ENCODE data around the gene WDR43. TPM values are rescaled to one million over a fixed set of nuclear protein-coding genes. Genes with fewer than 3 reads are reported as not detected.

WDR43 gene
- total RNA-seq, 1 experiment from 2014 or later = 112 TPM

DNA sequence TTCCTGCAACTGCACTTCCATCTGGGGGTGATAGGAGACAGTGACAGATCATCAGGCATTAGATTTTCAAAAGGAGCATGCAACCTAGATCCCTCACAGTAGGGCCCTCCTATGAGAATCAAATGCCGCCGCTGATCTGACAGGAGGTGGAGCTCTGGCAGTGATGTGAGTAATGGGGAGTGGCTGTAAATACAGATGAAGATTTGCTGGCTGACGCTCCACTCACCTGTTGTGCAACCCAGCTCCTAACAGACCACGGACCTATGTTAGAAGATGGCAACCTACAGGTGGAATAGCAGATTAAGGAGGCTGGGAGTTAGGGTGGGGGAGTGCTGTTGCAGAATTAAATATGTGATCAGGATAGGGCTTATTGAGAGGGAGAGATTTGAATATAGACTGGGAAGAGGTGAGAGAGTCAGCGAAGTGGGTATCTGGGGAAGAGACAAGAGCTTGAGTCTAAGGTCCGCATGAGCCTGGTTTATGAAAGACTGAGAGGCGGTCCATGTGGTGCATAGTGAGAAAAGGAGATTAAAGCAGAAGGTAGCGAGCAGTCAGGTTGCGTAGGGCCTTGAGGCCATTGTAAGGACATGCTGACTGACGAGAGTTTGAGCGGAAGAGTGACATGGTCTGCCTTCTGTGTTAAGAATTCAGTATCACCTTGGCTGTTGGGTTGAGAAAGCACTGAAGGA, 55.3 kb downstream of the WDR43 start:
- Mint-ChIP-seq H3K4me1 (peaks cover 20% of the 10 kb centered on the region), H3K4me3 (no peak overlapping the region), H3K36me3 (peaks cover 51% of the 10 kb centered on the region), H3K27me3 (ENCODE audit: low read depth) (0 out of 2 replicates have a peak, but pooled peaks cover 2% of the 10 kb centered on the region), H3K27ac (peak overlapping the region; percentile 1; the same call in 1 of the 2 replicates), H3K9me3 (peaks cover 37% of the 10 kb centered on the region)
- ATAC-seq (peak; percentile 38), DNase-seq (ENCODE audit: low spot score) (no peak)
- ChIA-PET POLR2A (no interaction called here), CTCF (no interaction called here)
- TF ChIP-seq EMX1 (CRISPR knock-in tag; IDR thresholded peaks at IDR 0.05) (0 out of 2 replicates have a peak, but pooled peaks have one; percentile 47), TEAD4 (CRISPR knock-in tag; IDR thresholded peaks at IDR 0.05) (no peak), ZNF121 (CRISPR knock-in tag; IDR thresholded peaks at IDR 0.05) (0 out of 2 replicates have a peak, but pooled peaks have one; percentile 13)
- TF ChIP-seq, protein P1, sequence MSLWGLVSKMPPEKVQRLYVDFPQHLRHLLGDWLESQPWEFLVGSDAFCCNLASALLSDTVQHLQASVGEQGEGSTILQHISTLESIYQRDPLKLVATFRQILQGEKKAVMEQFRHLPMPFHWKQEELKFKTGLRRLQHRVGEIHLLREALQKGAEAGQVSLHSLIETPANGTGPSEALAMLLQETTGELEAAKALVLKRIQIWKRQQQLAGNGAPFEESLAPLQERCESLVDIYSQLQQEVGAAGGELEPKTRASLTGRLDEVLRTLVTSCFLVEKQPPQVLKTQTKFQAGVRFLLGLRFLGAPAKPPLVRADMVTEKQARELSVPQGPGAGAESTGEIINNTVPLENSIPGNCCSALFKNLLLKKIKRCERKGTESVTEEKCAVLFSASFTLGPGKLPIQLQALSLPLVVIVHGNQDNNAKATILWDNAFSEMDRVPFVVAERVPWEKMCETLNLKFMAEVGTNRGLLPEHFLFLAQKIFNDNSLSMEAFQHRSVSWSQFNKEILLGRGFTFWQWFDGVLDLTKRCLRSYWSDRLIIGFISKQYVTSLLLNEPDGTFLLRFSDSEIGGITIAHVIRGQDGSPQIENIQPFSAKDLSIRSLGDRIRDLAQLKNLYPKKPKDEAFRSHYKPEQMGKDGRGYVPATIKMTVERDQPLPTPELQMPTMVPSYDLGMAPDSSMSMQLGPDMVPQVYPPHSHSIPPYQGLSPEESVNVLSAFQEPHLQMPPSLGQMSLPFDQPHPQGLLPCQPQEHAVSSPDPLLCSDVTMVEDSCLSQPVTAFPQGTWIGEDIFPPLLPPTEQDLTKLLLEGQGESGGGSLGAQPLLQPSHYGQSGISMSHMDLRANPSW (CRISPR knock-in tag; conservative IDR thresholded peaks at IDR 0.05; ENCODE audit: low read depth) = no peak
- TF ChIP-seq, protein P2, sequence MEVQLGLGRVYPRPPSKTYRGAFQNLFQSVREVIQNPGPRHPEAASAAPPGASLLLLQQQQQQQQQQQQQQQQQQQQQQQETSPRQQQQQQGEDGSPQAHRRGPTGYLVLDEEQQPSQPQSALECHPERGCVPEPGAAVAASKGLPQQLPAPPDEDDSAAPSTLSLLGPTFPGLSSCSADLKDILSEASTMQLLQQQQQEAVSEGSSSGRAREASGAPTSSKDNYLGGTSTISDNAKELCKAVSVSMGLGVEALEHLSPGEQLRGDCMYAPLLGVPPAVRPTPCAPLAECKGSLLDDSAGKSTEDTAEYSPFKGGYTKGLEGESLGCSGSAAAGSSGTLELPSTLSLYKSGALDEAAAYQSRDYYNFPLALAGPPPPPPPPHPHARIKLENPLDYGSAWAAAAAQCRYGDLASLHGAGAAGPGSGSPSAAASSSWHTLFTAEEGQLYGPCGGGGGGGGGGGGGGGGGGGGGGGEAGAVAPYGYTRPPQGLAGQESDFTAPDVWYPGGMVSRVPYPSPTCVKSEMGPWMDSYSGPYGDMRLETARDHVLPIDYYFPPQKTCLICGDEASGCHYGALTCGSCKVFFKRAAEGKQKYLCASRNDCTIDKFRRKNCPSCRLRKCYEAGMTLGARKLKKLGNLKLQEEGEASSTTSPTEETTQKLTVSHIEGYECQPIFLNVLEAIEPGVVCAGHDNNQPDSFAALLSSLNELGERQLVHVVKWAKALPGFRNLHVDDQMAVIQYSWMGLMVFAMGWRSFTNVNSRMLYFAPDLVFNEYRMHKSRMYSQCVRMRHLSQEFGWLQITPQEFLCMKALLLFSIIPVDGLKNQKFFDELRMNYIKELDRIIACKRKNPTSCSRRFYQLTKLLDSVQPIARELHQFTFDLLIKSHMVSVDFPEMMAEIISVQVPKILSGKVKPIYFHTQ (CRISPR knock-in tag; IDR thresholded peaks at IDR 0.05) = 0 out of 2 replicates have a peak, but pooled peaks have one; percentile 23

DNA sequence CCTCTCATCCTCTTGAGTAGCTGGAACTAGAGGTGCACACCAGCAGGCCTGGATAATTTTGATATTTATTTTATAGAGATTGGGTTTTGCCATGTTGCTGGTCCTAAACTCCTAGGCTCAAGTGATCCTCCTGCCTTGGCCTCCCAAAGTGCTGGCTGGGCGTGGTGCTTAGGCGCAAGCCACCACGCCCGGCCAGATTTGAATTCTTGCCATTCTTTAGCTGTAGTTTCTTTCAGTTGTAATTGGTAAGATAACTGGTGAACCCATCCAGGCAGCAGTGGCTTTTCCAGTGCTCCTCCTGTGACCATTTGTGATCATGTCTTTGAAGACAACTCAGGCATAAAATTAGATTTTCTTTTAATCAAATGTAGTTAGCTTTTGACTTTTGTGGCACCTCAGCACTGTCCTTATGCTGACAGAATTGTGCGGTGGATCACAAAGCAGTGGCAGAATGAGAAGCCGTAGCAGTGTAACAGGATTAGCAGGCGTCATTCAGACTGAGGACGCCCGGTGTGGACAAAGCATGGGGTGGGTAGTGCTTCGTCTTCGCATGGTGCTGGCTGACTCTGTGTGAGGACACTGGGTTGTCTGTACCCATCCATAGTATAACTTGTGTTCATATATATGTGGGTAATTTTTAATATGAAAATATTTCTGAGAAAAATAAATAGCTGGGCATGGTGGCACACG, 56.6 kb downstream of the WDR43 start:
- POLR2A ChIA-PET = no interaction called here
- H3K4me3 Mint-ChIP-seq = no peak overlapping the region
- H3K27ac Mint-ChIP-seq = no peak overlapping the region
- peaks cover 31% of the 10 kb centered on the region for H3K9me3 Mint-ChIP-seq
- CTCF ChIA-PET = interaction anchor here (0.6 kb wide), 1 partner anchor 384 kb away, joined by 8 read pairs; no protein-coding TSS in a partner anchor
- ATAC-seq = no peak
- TF ChIP-seq, protein P2 (CRISPR knock-in tag; IDR thresholded peaks at IDR 0.05) = no peak
- no peak for TF ChIP-seq ZNF317 (CRISPR knock-in tag; IDR thresholded peaks at IDR 0.05; ENCODE audit: borderline replicate concordance, low read depth)
- no peak for TF ChIP-seq SMAD3 (CRISPR knock-in tag; IDR thresholded peaks at IDR 0.05; ENCODE audit: borderline replicate concordance)
- TF ChIP-seq ZSCAN18 (CRISPR knock-in tag; IDR thresholded peaks at IDR 0.05) = no peak
- no peak for TF ChIP-seq ESRRA (CRISPR knock-in tag; IDR thresholded peaks at IDR 0.05; ENCODE audit: borderline replicate concordance)
- TF ChIP-seq, protein P3, sequence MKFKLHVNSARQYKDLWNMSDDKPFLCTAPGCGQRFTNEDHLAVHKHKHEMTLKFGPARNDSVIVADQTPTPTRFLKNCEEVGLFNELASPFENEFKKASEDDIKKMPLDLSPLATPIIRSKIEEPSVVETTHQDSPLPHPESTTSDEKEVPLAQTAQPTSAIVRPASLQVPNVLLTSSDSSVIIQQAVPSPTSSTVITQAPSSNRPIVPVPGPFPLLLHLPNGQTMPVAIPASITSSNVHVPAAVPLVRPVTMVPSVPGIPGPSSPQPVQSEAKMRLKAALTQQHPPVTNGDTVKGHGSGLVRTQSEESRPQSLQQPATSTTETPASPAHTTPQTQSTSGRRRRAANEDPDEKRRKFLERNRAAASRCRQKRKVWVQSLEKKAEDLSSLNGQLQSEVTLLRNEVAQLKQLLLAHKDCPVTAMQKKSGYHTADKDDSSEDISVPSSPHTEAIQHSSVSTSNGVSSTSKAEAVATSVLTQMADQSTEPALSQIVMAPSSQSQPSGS (CRISPR knock-in tag; IDR thresholded peaks at IDR 0.05; ENCODE audit: borderline replicate concordance, low read depth) = no peak
- DNase-seq (ENCODE audit: low spot score) = no peak
- H3K4me1 Mint-ChIP-seq = peaks cover 29% of the 10 kb centered on the region
- 0 out of 2 replicates have a peak, but pooled peaks cover 2% of the 10 kb centered on the region for H3K27me3 Mint-ChIP-seq (ENCODE audit: low read depth)
- H3K36me3 Mint-ChIP-seq = peaks cover 40% of the 10 kb centered on the region

Measured in WTC11 (cell line).